ENCODE results near the gene C3.
"Not testable (repeated sequence)": the region's sequence is repeated elsewhere in the genome, so short reads cannot be mapped to it uniquely, and the experiment has no call there.

Gene C3

DNA sequence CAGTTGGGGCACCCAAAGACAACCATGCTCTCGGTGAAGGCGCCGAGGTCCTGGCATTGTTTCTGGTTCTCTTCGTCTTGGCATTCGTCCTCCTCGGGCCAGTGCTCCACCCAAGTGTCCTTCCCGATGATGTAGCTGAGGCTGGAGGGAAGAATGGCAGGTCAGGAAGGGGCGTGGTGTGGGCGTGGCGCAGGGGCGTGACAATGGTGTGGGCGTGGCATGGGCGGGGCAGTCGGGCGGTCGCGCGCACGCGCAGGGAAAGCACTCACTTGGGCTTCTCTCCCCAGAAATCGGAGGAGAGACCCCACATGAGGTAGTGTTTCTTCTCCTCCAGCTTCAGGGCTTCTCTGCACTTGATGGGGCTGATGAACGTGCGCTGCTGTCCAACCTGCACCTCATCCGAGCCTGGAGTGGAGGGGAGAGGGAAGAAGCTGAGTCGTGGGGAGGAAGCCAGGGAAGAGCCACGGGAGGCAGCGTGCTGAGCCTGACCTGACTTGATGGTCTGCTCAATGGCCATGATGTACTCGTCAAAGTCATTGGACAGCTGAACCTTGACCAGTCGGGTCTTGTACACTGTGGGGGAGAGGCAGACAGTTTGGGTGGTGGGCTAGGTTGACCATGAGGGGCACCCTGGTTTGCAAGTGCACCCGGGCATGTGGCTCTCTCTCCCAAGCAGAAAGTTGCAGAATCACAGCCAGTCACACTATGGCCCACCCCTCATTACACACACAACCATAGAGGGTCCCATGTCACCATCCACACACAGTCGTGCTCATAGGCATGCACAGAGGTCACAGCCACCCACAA, 42.4 kb downstream of the C3 start:
- Histone ChIP-seq H3K9ac (ENCODE audit: insufficient read length) (no peak overlapping the region), H3K9me3 (ENCODE audit: low read depth, low read length) (no peaks in the 10 kb centered on the region), H3K4me3 (no peak overlapping the region), H3K27ac (no peak overlapping the region), H3K36me3 (ENCODE audit: insufficient read depth, low read length) (no peaks in the 10 kb centered on the region)
- no peak for TF ChIP-seq POLR2AphosphoS5 (IDR thresholded peaks at IDR 0.05; ENCODE audit: borderline replicate concordance, low read depth, low read length)
- TF ChIP-seq EZH2 (IDR thresholded peaks at IDR 0.05), result no peak
- TF ChIP-seq FOXP2 (optimal IDR thresholded peaks at IDR 0.05; ENCODE audit: control extremely low read depth, extremely low read length, insufficient read depth), result no peak
- DNase-seq (ENCODE audit: low read depth, low spot score), result no peak

DNA sequence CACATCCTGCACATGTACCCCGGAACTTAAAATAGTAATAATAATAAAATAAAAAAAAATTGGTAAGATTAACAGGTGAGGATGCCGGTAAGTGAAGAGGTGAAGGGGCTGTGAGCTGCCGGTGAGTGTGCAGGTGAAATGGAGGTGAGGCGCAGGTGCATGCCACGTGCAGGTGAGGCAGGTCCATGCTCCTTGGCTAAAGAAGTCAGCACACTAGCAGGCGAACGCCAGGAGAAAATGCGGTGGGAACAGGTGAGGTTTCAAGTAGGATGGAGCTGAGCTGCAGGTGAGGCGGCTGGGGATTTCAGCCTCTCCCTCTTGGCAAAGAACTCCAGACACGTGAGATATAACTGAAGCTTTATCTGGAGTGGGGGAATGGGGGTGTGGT, 43.0 kb downstream of the C3 start:
- Histone ChIP-seq H3K36me3 (ENCODE audit: insufficient read depth, low read length) (no peaks in the 10 kb centered on the region), H3K9ac (ENCODE audit: insufficient read length) (no peak overlapping the region), H3K4me3 (no peak overlapping the region), H3K9me3 (ENCODE audit: low read depth, low read length) (no peaks in the 10 kb centered on the region), H3K27ac (no peak overlapping the region)
- no peak for DNase-seq (ENCODE audit: low read depth, low spot score)
- TF ChIP-seq POLR2AphosphoS5 (IDR thresholded peaks at IDR 0.05; ENCODE audit: borderline replicate concordance, low read depth, low read length), result no peak
- TF ChIP-seq EZH2 (IDR thresholded peaks at IDR 0.05), result no peak
- no peak for TF ChIP-seq FOXP2 (optimal IDR thresholded peaks at IDR 0.05; ENCODE audit: control extremely low read depth, extremely low read length, insufficient read depth)

DNA sequence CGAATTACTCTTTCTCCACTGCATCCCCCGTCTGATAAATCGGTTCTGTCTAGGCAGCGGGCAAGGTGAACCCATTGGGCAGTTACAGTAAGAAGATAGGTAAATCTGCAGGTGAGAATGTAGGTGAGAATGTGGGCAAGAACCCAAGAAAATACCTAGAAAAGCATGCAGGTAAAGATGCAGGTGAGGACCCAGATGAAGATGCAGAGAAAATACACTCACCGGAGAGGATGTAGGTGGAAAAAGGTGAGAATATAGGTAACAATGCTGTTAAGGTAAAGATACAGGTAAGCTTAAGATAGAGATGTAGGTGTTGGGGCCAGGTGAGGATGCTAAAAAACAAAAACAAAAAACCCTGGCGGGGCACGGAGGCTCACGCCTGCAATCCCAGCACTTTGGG, 44.2 kb downstream of the C3 start:
- Histone ChIP-seq H3K9ac (ENCODE audit: insufficient read length) (no peak overlapping the region), H3K27ac (no peak overlapping the region), H3K36me3 (ENCODE audit: insufficient read depth, low read length) (no peaks in the 10 kb centered on the region), H3K4me3 (no peak overlapping the region), H3K9me3 (ENCODE audit: low read depth, low read length) (no peaks in the 10 kb centered on the region)
- DNase-seq (ENCODE audit: low read depth, low spot score), result no peak
- no peak for TF ChIP-seq POLR2AphosphoS5 (IDR thresholded peaks at IDR 0.05; ENCODE audit: borderline replicate concordance, low read depth, low read length)
- no peak for TF ChIP-seq EZH2 (IDR thresholded peaks at IDR 0.05)
- TF ChIP-seq FOXP2 (optimal IDR thresholded peaks at IDR 0.05; ENCODE audit: control extremely low read depth, extremely low read length, insufficient read depth), result no peak

DNA sequence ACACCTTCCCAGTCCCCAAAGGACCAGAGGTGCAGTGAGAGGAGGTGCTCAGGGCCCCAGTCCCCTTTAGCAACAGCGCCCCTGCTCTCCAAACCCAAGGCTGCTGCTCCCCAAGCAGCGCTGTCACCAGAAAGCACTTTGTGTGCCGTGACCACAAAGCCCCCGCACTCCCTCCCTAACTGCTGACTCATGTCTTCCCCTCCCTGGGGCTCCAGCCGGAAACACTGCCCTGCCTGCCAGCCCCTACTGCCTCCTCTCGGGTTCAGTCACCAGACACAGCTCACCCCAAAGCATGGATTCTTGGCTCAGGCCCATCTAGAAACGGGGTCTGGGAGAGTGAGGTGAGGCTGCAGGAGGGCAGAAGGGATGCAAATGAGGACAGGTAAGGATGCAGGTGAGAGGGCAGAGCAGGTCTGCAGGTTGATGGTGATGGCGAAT, 45.6 kb downstream of the C3 start:
- Histone ChIP-seq H3K36me3 (ENCODE audit: insufficient read depth, low read length) (no peaks in the 10 kb centered on the region), H3K9me3 (ENCODE audit: low read depth, low read length) (no peaks in the 10 kb centered on the region), H3K9ac (ENCODE audit: insufficient read length) (no peak overlapping the region), H3K27ac (peak overlapping the region; percentile 50; the same call in 1 of the 2 replicates), H3K4me3 (peak overlapping the region; percentile 46; the same call in 1 of the 2 replicates)
- TF ChIP-seq EZH2 (IDR thresholded peaks at IDR 0.05) (no peak), POLR2AphosphoS5 (IDR thresholded peaks at IDR 0.05; ENCODE audit: borderline replicate concordance, low read depth, low read length) (0 out of 2 replicates have a peak, but pooled peaks have one; percentile 23)
- peak; percentile 10 for DNase-seq (ENCODE audit: low read depth, low spot score)

DNA sequence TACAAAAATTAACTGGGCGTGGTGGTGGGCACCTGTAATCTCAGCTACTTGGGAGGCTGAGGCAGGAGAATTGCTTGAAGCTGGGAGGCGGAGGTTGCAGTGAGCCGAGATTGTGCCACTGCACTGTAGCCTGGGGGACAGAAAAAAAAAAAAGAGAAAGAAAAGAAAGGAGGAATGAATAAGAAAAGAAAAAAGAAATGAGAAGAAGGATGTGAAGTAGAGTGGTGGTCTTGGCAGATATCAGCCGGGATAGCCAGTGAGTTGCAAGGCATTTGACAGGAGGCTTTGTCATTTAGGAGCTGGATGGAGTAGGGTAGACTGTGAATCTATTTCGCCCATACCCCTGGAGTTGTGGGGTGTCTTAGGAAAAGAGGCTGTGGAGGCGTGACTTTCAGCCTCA, 46.0 kb downstream of the C3 start:
- not testable (repeated sequence) for H3K9ac ChIP-seq (ENCODE audit: insufficient read length); H3K27ac ChIP-seq; H3K9me3 ChIP-seq (ENCODE audit: low read depth, low read length); DNase-seq (ENCODE audit: low read depth, low spot score); H3K36me3 ChIP-seq (ENCODE audit: insufficient read depth, low read length)
- 0 out of 2 replicates have a peak overlapping the region, but pooled peaks have one; percentile 46 for H3K4me3 ChIP-seq

DNA sequence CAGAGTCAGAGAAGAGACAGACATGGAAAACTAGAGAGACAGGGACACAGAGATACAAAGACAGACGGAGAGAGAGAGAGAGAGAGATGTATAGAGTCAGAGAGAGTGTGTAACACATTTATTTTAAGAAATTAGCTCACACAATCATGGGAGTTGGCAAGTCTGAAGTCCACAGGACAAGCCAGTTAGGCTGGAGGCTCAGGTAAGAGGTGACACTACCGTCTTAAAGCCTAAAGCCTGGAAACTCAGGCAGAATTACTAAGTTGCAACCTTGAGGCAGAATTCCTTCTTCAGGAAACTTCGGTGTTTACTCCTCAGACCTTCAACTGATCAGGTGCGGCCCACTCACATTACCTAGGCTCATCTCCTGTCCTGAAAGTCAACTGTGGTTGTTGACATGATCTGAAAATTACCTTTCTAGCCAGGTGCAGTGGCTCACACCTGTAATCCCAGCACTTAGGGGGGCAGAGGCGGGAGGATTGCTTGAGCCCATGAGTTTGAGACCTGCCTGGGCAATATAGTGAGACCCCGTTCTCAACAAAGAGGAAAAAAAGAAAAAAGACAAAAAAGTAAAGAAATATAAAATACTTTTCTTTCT, 47.7 kb downstream of the C3 start:
- Histone ChIP-seq H3K9me3 (ENCODE audit: low read depth, low read length) (no peaks in the 10 kb centered on the region), H3K27ac (no peak overlapping the region), H3K9ac (ENCODE audit: insufficient read length) (no peak overlapping the region), H3K36me3 (ENCODE audit: insufficient read depth, low read length) (no peaks in the 10 kb centered on the region), H3K4me3 (no peak overlapping the region)
- DNase-seq (ENCODE audit: low read depth, low spot score), result no peak
- no peak for TF ChIP-seq POLR2AphosphoS5 (IDR thresholded peaks at IDR 0.05; ENCODE audit: borderline replicate concordance, low read depth, low read length)
- no peak for TF ChIP-seq EZH2 (IDR thresholded peaks at IDR 0.05)
- no peak for TF ChIP-seq FOXP2 (optimal IDR thresholded peaks at IDR 0.05; ENCODE audit: control extremely low read depth, extremely low read length, insufficient read depth)

DNA sequence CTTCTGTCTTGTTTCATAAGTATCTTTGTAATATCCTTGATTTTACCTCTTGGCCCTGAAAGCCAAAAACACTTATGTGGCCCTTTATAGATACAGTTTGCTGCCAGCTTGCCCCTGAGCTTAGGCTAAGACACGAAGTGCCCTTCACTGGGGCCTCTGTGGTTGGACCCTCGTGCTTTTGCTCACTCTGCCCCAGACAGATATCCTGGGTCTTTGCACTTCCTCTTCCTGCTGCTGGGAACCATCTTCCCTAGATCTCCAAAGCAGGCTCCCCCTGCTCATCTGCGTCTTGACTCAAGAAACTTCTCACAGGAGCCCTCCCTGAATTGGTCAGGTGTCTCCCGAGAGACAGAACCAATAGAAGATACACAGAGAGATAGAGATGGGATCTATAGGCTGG, 48.5 kb downstream of the C3 start:
- Histone ChIP-seq H3K9me3 (ENCODE audit: low read depth, low read length) (no peaks in the 10 kb centered on the region), H3K36me3 (ENCODE audit: insufficient read depth, low read length) (no peaks in the 10 kb centered on the region), H3K27ac (no peak overlapping the region), H3K4me3 (no peak overlapping the region), H3K9ac (ENCODE audit: insufficient read length) (no peak overlapping the region)
- TF ChIP-seq POLR2AphosphoS5 (IDR thresholded peaks at IDR 0.05; ENCODE audit: borderline replicate concordance, low read depth, low read length) (no peak), FOXP2 (optimal IDR thresholded peaks at IDR 0.05; ENCODE audit: control extremely low read depth, extremely low read length, insufficient read depth) (no peak), EZH2 (IDR thresholded peaks at IDR 0.05) (no peak)
- DNase-seq (ENCODE audit: low read depth, low spot score), result no peak

DNA sequence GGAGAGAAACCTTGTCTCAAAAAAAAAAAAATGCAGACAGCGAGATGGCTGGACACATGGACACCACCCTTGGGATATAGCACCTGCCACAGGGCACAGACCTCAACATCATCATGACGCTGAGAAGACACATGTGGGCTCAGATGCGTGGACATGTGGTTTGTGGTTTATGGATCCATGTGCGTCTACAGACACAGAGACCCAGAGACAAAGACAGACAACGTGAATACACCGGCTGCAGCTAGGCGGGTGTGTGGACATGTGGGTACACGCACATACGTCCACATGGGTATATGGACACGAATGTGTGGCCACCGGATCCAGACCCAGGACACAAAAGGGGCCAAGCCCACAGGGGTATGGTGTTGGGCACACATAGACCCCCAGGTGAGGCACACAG, 51.8 kb downstream of the C3 start:
- Histone ChIP-seq H3K4me3 (no peak overlapping the region), H3K9ac (ENCODE audit: insufficient read length) (no peak overlapping the region), H3K27ac (no peak overlapping the region), H3K36me3 (ENCODE audit: insufficient read depth, low read length) (no peaks in the 10 kb centered on the region), H3K9me3 (ENCODE audit: low read depth, low read length) (no peaks in the 10 kb centered on the region)
- TF ChIP-seq EZH2 (IDR thresholded peaks at IDR 0.05) (no peak), FOXP2 (optimal IDR thresholded peaks at IDR 0.05; ENCODE audit: control extremely low read depth, extremely low read length, insufficient read depth) (no peak), POLR2AphosphoS5 (IDR thresholded peaks at IDR 0.05; ENCODE audit: borderline replicate concordance, low read depth, low read length) (no peak)
- no peak for DNase-seq (ENCODE audit: low read depth, low spot score)

Measured in SK-N-MC (cell line).